ENCODE results near the gene C11orf71. TPM values are rescaled to one million over a fixed set of nuclear protein-coding genes. Genes with fewer than 3 reads are reported as not detected.

Gene C11orf71
- total RNA-seq, 2 donors from 2014 or later, result 2.4 to 4.1 TPM

GRCh38 chr11:114367244-114367957 lies 32.9 kb downstream of the C11orf71 start:
- no peak for DNase-seq (ENCODE audit: low spot score)
- intact Hi-C loops (cut with DNase I), result no loop called here

- intact Hi-C loops (cut with DNase I), result no loop called here
- DNase-seq (ENCODE audit: low spot score), result no peak
Measured at GRCh38 chr11:114366331-114367243, 33.7 kb downstream of the C11orf71 start.

- no peak for DNase-seq (ENCODE audit: low spot score)
- intact Hi-C loops (cut with DNase I), result no loop called here
Measured at GRCh38 chr11:114362958-114363357, 37.4 kb downstream of the C11orf71 start.

- no peak for DNase-seq (ENCODE audit: low spot score)
- intact Hi-C loops (cut with DNase I), result no loop called here
Measured at GRCh38 chr11:114362326-114362725, 38.0 kb downstream of the C11orf71 start.

- intact Hi-C loops (cut with DNase I), result no loop called here
- DNase-seq (ENCODE audit: low spot score), result no peak
Measured at GRCh38 chr11:114359342-114359741, 41.0 kb downstream of the C11orf71 start.

- DNase-seq (ENCODE audit: low spot score), result no peak
- intact Hi-C loops (cut with DNase I), result no loop called here
Measured at GRCh38 chr11:114358716-114359115, 41.6 kb downstream of the C11orf71 start.

GRCh38 chr11:114354076-114354475 lies 46.2 kb downstream of the C11orf71 start:
- intact Hi-C loops (cut with DNase I), result no loop called here
- no peak for DNase-seq (ENCODE audit: low spot score)

- DNase-seq (ENCODE audit: low spot score), result no peak
- intact Hi-C loops (cut with DNase I), result no loop called here
Measured at GRCh38 chr11:114353443-114353842, 46.9 kb downstream of the C11orf71 start.

- DNase-seq (ENCODE audit: low spot score), result no peak
- intact Hi-C loops (cut with DNase I), result no loop called here
Measured at GRCh38 chr11:114350022-114350421, 50.3 kb downstream of the C11orf71 start.

Other genes starting within 250 kb of the C11orf71 start
- gene NNMT, start 104.1 kb downstream of the C11orf71 start, total RNA-seq, result 100 to 1,000 TPM; 631 to 647 TPM
- 10 to 100 TPM; 21.0 to 23.2 TPM for gene RBM7, start 155 bp upstream of the C11orf71 start, total RNA-seq
- 100 to 1,000 TPM; 104 to 132 TPM for gene REXO2, start 39.0 kb upstream of the C11orf71 start, total RNA-seq
- gene NXPE1, start 159.4 kb upstream of the C11orf71 start, total RNA-seq, result not detected
- not detected for gene NXPE4, start 195.3 kb upstream of the C11orf71 start, total RNA-seq

Measured in posterior vena cava (tissue), 2 donors.